OCI-LY1 (cell line): Measurements from ENCODE around the gene RCAN2.

Source experiments
- H2AFZ ChIP-seq: fragments of 200-600 bp; sonication (generic), shearing (Covaris generic); 2 replicates; pipeline ENCODE4 v1.6.0; 2014; ENCODE audit warnings: antibody characterized with exemption, mild to moderate bottlenecking, low read length
- H3F3A ChIP-seq: fragments of 200-600 bp; sonication (generic), shearing (Covaris generic); 2 replicates; pipeline ENCODE4 v1.6.0; 2014; ENCODE audit warnings: mild to moderate bottlenecking, antibody characterized with exemption, low read length, moderate library complexity; ENCODE audit not compliant: insufficient read depth
- H3K27ac ChIP-seq: fragments of 200-600 bp; sonication (generic); 2 replicates; pipeline ENCODE4 v1.5.1; 2014; ENCODE audit warnings: low read length, mixed run types, mild to moderate bottlenecking, low read depth; ENCODE audit not compliant: poor library complexity, severe bottlenecking
- H3K27me3 ChIP-seq: fragments of 200-600 bp; sonication (generic); 2 replicates; pipeline ENCODE4 v1.6.0; 2014; ENCODE audit warnings: antibody characterized with exemption, mild to moderate bottlenecking, low read length, moderate library complexity; ENCODE audit not compliant: insufficient read depth
- H3K36me3 ChIP-seq: fragments of 200-600 bp; sonication (generic); 2 replicates; pipeline ENCODE4 v1.6.1; 2014; ENCODE audit warnings: mild to moderate bottlenecking, antibody characterized with exemption, low read length, moderate library complexity, mixed read lengths; ENCODE audit not compliant: insufficient read depth
- H3K4me1 ChIP-seq: fragments of 200-600 bp; sonication (generic); 2 replicates; pipeline ENCODE4 v1.5.1; 2014; ENCODE audit warnings: mild to moderate bottlenecking, low read length, moderate library complexity; ENCODE audit not compliant: insufficient read depth, severe bottlenecking
- H3K4me2 ChIP-seq: fragments of 200-600 bp; sonication (generic), shearing (Covaris generic); 2 replicates; pipeline ENCODE4 v1.6.1; 2014; ENCODE audit warnings: low read length
- H3K4me3 ChIP-seq: fragments of 200-600 bp; sonication (generic); 2 replicates; pipeline ENCODE4 v1.5.1; 2014; ENCODE audit warnings: low read length, low read depth, mild to moderate bottlenecking, mixed read lengths; ENCODE audit not compliant: poor library complexity, severe bottlenecking
- H3K79me2 ChIP-seq: fragments of 200-600 bp; shearing (Covaris generic); 2 replicates; pipeline ENCODE4 v1.6.1; 2016; ENCODE audit warnings: mixed run types, low read length, mixed read lengths; ENCODE audit not compliant: insufficient read depth
- H3K9ac ChIP-seq: fragments of 200-600 bp; sonication (generic), shearing (Covaris generic); 2 replicates; pipeline ENCODE4 v1.6.1; 2014; ENCODE audit warnings: mild to moderate bottlenecking, low read length, mixed read lengths
- H3K9me2 ChIP-seq: fragments of 200-600 bp; sonication (generic), shearing (Covaris generic); 2 replicates; pipeline ENCODE4 v1.6.1; 2014; ENCODE audit warnings: low read depth, mild to moderate bottlenecking, low read length, mixed read lengths
- H3K9me3 ChIP-seq: fragments of 200-600 bp; shearing (Covaris generic); 2 replicates; pipeline ENCODE4 v1.6.1; 2014; ENCODE audit warnings: low read length, mixed read lengths
- H4K20me1 ChIP-seq: fragments of 200-600 bp; sonication (generic), shearing (Covaris generic); 2 replicates; pipeline ENCODE4 v1.6.0; 2016; ENCODE audit warnings: mild to moderate bottlenecking, low read length; ENCODE audit not compliant: insufficient read depth
- EZH2 ChIP-seq: fragments of 200-600 bp; sonication (generic), shearing (Covaris generic); IDR thresholded peaks from 2 replicates; pipeline ENCODE4 v1.8.0; 2017; ENCODE audit warnings: borderline replicate concordance, mixed run types, mild to moderate bottlenecking, antibody characterized with exemption, low read length, moderate library complexity, mixed read lengths
- TF ChIP-seq, protein P1 (sequence below): fragments of 200-600 bp; sonication (generic), shearing (Covaris generic); IDR thresholded peaks from 2 replicates; pipeline ENCODE4 v1.5.1; 2017; ENCODE audit warnings: mild to moderate bottlenecking, antibody characterized with exemption, low read length, moderate library complexity, mixed read lengths

RCAN2 gene

DNA sequence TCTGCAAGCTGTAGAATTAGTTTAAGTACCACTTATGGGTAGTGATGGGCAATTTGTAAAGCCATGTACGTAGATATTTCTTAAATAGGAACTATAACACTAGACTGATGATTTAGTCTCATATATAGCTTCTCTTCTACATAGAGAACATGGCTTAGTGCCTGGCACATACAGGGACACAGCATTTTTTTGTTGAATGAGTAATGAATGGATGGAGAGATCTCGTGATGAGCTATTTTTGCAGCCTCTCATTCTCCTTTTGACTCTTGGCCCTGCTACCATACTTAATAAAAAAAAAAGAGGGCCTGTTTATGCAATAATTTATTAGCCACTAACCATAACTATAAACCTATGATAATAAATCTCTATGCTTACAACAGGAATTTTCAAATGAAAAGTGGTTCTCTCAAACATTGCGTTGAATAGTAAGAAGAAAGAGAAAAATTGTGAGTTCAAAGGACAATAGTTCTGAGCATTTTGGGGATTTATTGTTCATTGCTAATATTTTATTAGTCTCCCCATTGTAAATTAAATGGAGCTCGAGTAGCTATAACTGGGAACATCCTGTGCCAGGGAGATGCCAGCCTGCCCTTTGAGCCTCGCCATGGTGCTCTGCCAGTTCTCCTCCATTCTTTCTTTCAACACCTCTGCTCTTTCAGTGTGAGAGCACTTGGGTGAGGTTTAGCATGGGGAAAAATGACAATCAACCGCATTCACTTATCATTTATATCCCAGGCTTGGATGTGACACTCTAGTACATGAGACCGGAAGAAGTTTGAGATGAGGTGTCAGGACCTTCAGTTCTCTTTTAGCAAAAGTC, 14.7 kb upstream of the RCAN2 start:
- TF ChIP-seq, protein P1, sequence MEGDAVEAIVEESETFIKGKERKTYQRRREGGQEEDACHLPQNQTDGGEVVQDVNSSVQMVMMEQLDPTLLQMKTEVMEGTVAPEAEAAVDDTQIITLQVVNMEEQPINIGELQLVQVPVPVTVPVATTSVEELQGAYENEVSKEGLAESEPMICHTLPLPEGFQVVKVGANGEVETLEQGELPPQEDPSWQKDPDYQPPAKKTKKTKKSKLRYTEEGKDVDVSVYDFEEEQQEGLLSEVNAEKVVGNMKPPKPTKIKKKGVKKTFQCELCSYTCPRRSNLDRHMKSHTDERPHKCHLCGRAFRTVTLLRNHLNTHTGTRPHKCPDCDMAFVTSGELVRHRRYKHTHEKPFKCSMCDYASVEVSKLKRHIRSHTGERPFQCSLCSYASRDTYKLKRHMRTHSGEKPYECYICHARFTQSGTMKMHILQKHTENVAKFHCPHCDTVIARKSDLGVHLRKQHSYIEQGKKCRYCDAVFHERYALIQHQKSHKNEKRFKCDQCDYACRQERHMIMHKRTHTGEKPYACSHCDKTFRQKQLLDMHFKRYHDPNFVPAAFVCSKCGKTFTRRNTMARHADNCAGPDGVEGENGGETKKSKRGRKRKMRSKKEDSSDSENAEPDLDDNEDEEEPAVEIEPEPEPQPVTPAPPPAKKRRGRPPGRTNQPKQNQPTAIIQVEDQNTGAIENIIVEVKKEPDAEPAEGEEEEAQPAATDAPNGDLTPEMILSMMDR, result no peak
- Histone ChIP-seq H3K27me3 (no peaks in the 10 kb centered on the region), H3K9me2 (no peaks in the 10 kb centered on the region), H3K9me3 (no peaks in the 10 kb centered on the region), H3K27ac (no peak overlapping the region), H3K9ac (no peak overlapping the region), H3K36me3 (no peaks in the 10 kb centered on the region), H3K4me2 (no peak overlapping the region), H4K20me1 (no peaks in the 10 kb centered on the region), H2AFZ (no peak overlapping the region), H3K79me2 (no peaks in the 10 kb centered on the region), H3K4me3 (no peak overlapping the region), H3K4me1 (no peaks in the 10 kb centered on the region), H3F3A (no peaks in the 10 kb centered on the region)

GRCh38 chr6:46504242-46504641, 13.0 kb upstream of the RCAN2 start:
- Histone ChIP-seq H3K79me2 (no peaks in the 10 kb centered on the region), H4K20me1 (no peaks in the 10 kb centered on the region), H3K9ac (no peak overlapping the region), H3K4me3 (no peak overlapping the region), H3K4me1 (no peaks in the 10 kb centered on the region), H2AFZ (no peak overlapping the region), H3K36me3 (no peaks in the 10 kb centered on the region), H3K9me3 (no peaks in the 10 kb centered on the region), H3K27me3 (no peaks in the 10 kb centered on the region), H3F3A (no peaks in the 10 kb centered on the region), H3K27ac (no peak overlapping the region), H3K9me2 (no peaks in the 10 kb centered on the region), H3K4me2 (no peak overlapping the region)
- TF ChIP-seq EZH2, result no peak
- TF ChIP-seq, protein P1, result no peak

GRCh38 chr6:46502486-46503119, 11.4 kb upstream of the RCAN2 start:
- Histone ChIP-seq H3K79me2 (no peaks in the 10 kb centered on the region), H3K9ac (no peak overlapping the region), H3K9me2 (no peaks in the 10 kb centered on the region), H3K36me3 (no peaks in the 10 kb centered on the region), H2AFZ (no peak overlapping the region), H3K4me2 (no peak overlapping the region), H3K9me3 (no peaks in the 10 kb centered on the region), H3K27me3 (no peaks in the 10 kb centered on the region), H3F3A (no peaks in the 10 kb centered on the region), H3K27ac (no peak overlapping the region), H4K20me1 (no peaks in the 10 kb centered on the region), H3K4me3 (no peak overlapping the region), H3K4me1 (no peaks in the 10 kb centered on the region)
- no peak for TF ChIP-seq EZH2
- TF ChIP-seq, protein P1, result no peak
